OCI-LY1 (cell line): ENCODE results near the gene FKRP.

Experiments
- H2AFZ ChIP-seq: fragments of 200-600 bp; sonication (generic), shearing (Covaris generic); 2 replicates; pipeline ENCODE4 v1.6.0; 2014; ENCODE audit warnings: antibody characterized with exemption, mild to moderate bottlenecking, low read length
- H3F3A ChIP-seq: fragments of 200-600 bp; sonication (generic), shearing (Covaris generic); 2 replicates; pipeline ENCODE4 v1.6.0; 2014; ENCODE audit warnings: mild to moderate bottlenecking, antibody characterized with exemption, low read length, moderate library complexity; ENCODE audit not compliant: insufficient read depth
- H3K27ac ChIP-seq: fragments of 200-600 bp; sonication (generic); 2 replicates; pipeline ENCODE4 v1.5.1; 2014; ENCODE audit warnings: low read length, mixed run types, mild to moderate bottlenecking, low read depth; ENCODE audit not compliant: poor library complexity, severe bottlenecking
- H3K27me3 ChIP-seq: fragments of 200-600 bp; sonication (generic); 2 replicates; pipeline ENCODE4 v1.6.0; 2014; ENCODE audit warnings: antibody characterized with exemption, mild to moderate bottlenecking, low read length, moderate library complexity; ENCODE audit not compliant: insufficient read depth
- H3K36me3 ChIP-seq: fragments of 200-600 bp; sonication (generic); 2 replicates; pipeline ENCODE4 v1.6.1; 2014; ENCODE audit warnings: mild to moderate bottlenecking, antibody characterized with exemption, low read length, moderate library complexity, mixed read lengths; ENCODE audit not compliant: insufficient read depth
- H3K4me1 ChIP-seq: fragments of 200-600 bp; sonication (generic); 2 replicates; pipeline ENCODE4 v1.5.1; 2014; ENCODE audit warnings: mild to moderate bottlenecking, low read length, moderate library complexity; ENCODE audit not compliant: insufficient read depth, severe bottlenecking
- H3K4me2 ChIP-seq: fragments of 200-600 bp; sonication (generic), shearing (Covaris generic); 2 replicates; pipeline ENCODE4 v1.6.1; 2014; ENCODE audit warnings: low read length
- H3K4me3 ChIP-seq: fragments of 200-600 bp; sonication (generic); 2 replicates; pipeline ENCODE4 v1.5.1; 2014; ENCODE audit warnings: low read length, low read depth, mild to moderate bottlenecking, mixed read lengths; ENCODE audit not compliant: poor library complexity, severe bottlenecking
- H3K79me2 ChIP-seq: fragments of 200-600 bp; shearing (Covaris generic); 2 replicates; pipeline ENCODE4 v1.6.1; 2016; ENCODE audit warnings: mixed run types, low read length, mixed read lengths; ENCODE audit not compliant: insufficient read depth
- H3K9ac ChIP-seq: fragments of 200-600 bp; sonication (generic), shearing (Covaris generic); 2 replicates; pipeline ENCODE4 v1.6.1; 2014; ENCODE audit warnings: mild to moderate bottlenecking, low read length, mixed read lengths
- H3K9me2 ChIP-seq: fragments of 200-600 bp; sonication (generic), shearing (Covaris generic); 2 replicates; pipeline ENCODE4 v1.6.1; 2014; ENCODE audit warnings: low read depth, mild to moderate bottlenecking, low read length, mixed read lengths
- H3K9me3 ChIP-seq: fragments of 200-600 bp; shearing (Covaris generic); 2 replicates; pipeline ENCODE4 v1.6.1; 2014; ENCODE audit warnings: low read length, mixed read lengths
- H4K20me1 ChIP-seq: fragments of 200-600 bp; sonication (generic), shearing (Covaris generic); 2 replicates; pipeline ENCODE4 v1.6.0; 2016; ENCODE audit warnings: mild to moderate bottlenecking, low read length; ENCODE audit not compliant: insufficient read depth
- CTCF ChIP-seq: fragments of 200-600 bp; sonication (generic), shearing (Covaris generic); IDR thresholded peaks from 2 replicates; pipeline ENCODE4 v1.5.1; 2017; ENCODE audit warnings: mild to moderate bottlenecking, antibody characterized with exemption, low read length, moderate library complexity, mixed read lengths
- EZH2 ChIP-seq: fragments of 200-600 bp; sonication (generic), shearing (Covaris generic); IDR thresholded peaks from 2 replicates; pipeline ENCODE4 v1.8.0; 2017; ENCODE audit warnings: borderline replicate concordance, mixed run types, mild to moderate bottlenecking, antibody characterized with exemption, low read length, moderate library complexity, mixed read lengths

FKRP gene

GRCh38 chr19:46728208-46728607 is 17.6 kb upstream of the FKRP start:
- Histone ChIP-seq H3K4me2 (no peak overlapping the region), H3K79me2 (no peaks in the 10 kb centered on the region), H3K36me3 (peaks cover 93% of the 10 kb centered on the region), H3K4me1 (peaks cover 4% of the 10 kb centered on the region), H3K9ac (no peak overlapping the region), H3K9me3 (no peaks in the 10 kb centered on the region), H3K27me3 (no peaks in the 10 kb centered on the region), H2AFZ (no peak overlapping the region), H3K27ac (no peak overlapping the region), H3K4me3 (no peak overlapping the region), H4K20me1 (no peaks in the 10 kb centered on the region), H3K9me2 (no peaks in the 10 kb centered on the region), H3F3A (no peaks in the 10 kb centered on the region)
- TF ChIP-seq EZH2 (no peak), CTCF (no peak)

- H3K9me2 ChIP-seq: no peaks in the 10 kb centered on the region
- H3K9ac ChIP-seq: no peak overlapping the region
- no peaks in the 10 kb centered on the region for H3K9me3 ChIP-seq
- TF ChIP-seq CTCF (peak; percentile 93), EZH2 (no peak)
- H3K4me3 ChIP-seq: no peak overlapping the region
- H3K36me3 ChIP-seq: peaks cover 93% of the 10 kb centered on the region
- H3K4me1 ChIP-seq: no peaks in the 10 kb centered on the region
- no peaks in the 10 kb centered on the region for H3K27me3 ChIP-seq
- H3K79me2 ChIP-seq: no peaks in the 10 kb centered on the region
- H3F3A ChIP-seq: no peaks in the 10 kb centered on the region
- H2AFZ ChIP-seq: no peak overlapping the region
- no peak overlapping the region for H3K27ac ChIP-seq
- no peaks in the 10 kb centered on the region for H4K20me1 ChIP-seq
- no peak overlapping the region for H3K4me2 ChIP-seq
These were observed 17.0 kb upstream of the FKRP start for GRCh38 chr19:46728693-46729339.

- TF ChIP-seq EZH2 (no peak), CTCF (no peak)
- Histone ChIP-seq H3K27ac (no peak overlapping the region), H3K4me3 (no peak overlapping the region), H3K4me2 (no peak overlapping the region), H3K9me3 (no peaks in the 10 kb centered on the region), H3K36me3 (peaks cover 93% of the 10 kb centered on the region), H3K9ac (no peak overlapping the region), H2AFZ (no peak overlapping the region), H3K27me3 (no peaks in the 10 kb centered on the region), H3K4me1 (no peaks in the 10 kb centered on the region), H3F3A (no peaks in the 10 kb centered on the region), H3K9me2 (no peaks in the 10 kb centered on the region), H3K79me2 (no peaks in the 10 kb centered on the region), H4K20me1 (no peaks in the 10 kb centered on the region)
These were observed 16.2 kb upstream of the FKRP start for GRCh38 chr19:46729696-46730095.
